Cardiac muscle cell (in vitro differentiated cells and primary cell): Measurements from ENCODE around the gene TRIM69. TPM values are rescaled to one million over a fixed set of nuclear protein-coding genes. Genes with fewer than 3 reads are reported as not detected.

ENCODE experiments used
- DNase-seq, 2 donors: peaks; one replicate each; pipeline versions ENCODE4 v3.0.0 to v3.0.0-alpha.2; 2010 to 2017; ENCODE audit warnings: low read depth in 1 of 2, low spot score in 1 of 2
- H3K27ac ChIP-seq: fragments of 200-600 bp; sonication (generic); 2 replicates; pipeline ENCODE4 v1.5.1; 2016
- H3K27me3 ChIP-seq: fragments of 200-600 bp; sonication (generic); 2 replicates; pipeline ENCODE4 v1.6.0; 2016; ENCODE audit warnings: control low read depth
- H3K36me3 ChIP-seq: fragments of 200-600 bp; sonication (generic); 2 replicates; pipeline ENCODE4 v1.5.1; 2016; ENCODE audit warnings: control low read depth
- H3K4me1 ChIP-seq: fragments of 200-600 bp; sonication (generic); 2 replicates; pipeline ENCODE4 v1.8.1; 2017; ENCODE audit warnings: low read depth, mild to moderate bottlenecking, mixed run types
- H3K4me3 ChIP-seq: fragments of 200-600 bp; sonication (generic); 2 replicates; pipeline ENCODE4 v1.5.1; 2016; ENCODE audit warnings: mild to moderate bottlenecking
- H3K9me3 ChIP-seq: fragments of 200-600 bp; sonication (generic); 2 replicates; pipeline ENCODE4 v1.5.1; 2017; ENCODE audit warnings: low read depth, mild to moderate bottlenecking, control low read depth
- polyA plus RNA-seq: library from polyadenylated mRNA; unstranded; fragments of >200 nt; fragmentation: Nextera tagmentation; extraction: Ambion mirVana; gene quantifications from 2 replicates; pipeline ENCODE4 v1.2.1, GENCODE V29; 2016
- total RNA-seq: library from RNA; depleted of rRNA; stranded (reverse); fragments of >200 nt; gene quantifications from 2 replicates; pipeline ENCODE4 v1.2.3, GENCODE V29; 2016
- TF ChIP-seq, protein P1 (sequence below): IDR thresholded peaks from 2 replicates; pipeline ENCODE4 v1.5.1; 2012; ENCODE audit warnings: low read depth, mild to moderate bottlenecking, low read length

TRIM69 gene
- total and polyA plus RNA-seq, 2 experiments from 2014 or later = 20.3 to 37.1 TPM

DNA sequence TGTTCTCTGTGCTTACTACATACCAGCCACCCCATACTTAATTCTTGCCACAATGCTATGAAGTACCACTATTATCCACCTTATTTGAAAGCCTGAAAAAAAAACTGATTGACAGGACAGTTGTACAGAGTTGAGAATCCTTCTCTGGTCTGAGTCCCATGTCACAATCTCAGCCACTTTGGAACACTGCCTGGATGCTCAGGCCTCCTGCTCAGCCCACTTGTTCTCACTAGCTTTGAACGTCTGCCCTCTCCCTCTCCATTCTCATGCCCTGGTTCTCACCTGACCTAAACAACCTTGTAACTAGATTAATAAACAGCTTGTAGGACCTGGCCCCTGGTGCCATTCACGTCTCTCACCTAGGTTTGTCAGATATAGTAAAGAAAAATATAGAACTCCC is 53.9 kb downstream of the TRIM69 start:
- Histone ChIP-seq H3K4me1 (peaks cover 8% of the 10 kb centered on the region), H3K27me3 (no peaks in the 10 kb centered on the region), H3K36me3 (no peaks in the 10 kb centered on the region), H3K9me3 (no peaks in the 10 kb centered on the region), H3K4me3 (no peak overlapping the region), H3K27ac (no peak overlapping the region)
- DNase-seq = no peak
- TF ChIP-seq, protein P1, sequence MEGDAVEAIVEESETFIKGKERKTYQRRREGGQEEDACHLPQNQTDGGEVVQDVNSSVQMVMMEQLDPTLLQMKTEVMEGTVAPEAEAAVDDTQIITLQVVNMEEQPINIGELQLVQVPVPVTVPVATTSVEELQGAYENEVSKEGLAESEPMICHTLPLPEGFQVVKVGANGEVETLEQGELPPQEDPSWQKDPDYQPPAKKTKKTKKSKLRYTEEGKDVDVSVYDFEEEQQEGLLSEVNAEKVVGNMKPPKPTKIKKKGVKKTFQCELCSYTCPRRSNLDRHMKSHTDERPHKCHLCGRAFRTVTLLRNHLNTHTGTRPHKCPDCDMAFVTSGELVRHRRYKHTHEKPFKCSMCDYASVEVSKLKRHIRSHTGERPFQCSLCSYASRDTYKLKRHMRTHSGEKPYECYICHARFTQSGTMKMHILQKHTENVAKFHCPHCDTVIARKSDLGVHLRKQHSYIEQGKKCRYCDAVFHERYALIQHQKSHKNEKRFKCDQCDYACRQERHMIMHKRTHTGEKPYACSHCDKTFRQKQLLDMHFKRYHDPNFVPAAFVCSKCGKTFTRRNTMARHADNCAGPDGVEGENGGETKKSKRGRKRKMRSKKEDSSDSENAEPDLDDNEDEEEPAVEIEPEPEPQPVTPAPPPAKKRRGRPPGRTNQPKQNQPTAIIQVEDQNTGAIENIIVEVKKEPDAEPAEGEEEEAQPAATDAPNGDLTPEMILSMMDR = no peak

DNA sequence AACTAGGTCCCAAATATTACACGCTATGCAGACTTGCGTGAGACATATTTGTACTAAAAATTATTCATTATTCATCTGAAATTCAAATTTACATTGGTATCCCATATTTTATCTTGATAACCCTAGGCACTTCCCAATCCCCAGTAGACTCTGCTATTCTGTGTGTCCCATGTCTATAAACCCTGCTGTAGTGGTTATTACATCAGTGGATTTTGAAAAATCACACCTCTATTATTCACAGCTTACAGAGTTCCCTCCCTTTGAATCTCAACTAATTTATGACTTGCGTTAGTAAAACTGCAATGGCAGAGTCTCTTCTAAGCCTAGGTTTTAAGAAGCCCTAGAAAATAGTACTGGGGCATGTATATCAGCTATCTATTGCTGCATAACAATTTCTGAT is 54.3 kb downstream of the TRIM69 start:
- no peaks in the 10 kb centered on the region for H3K9me3 ChIP-seq
- DNase-seq = no peak
- H3K27me3 ChIP-seq = no peaks in the 10 kb centered on the region

DNA sequence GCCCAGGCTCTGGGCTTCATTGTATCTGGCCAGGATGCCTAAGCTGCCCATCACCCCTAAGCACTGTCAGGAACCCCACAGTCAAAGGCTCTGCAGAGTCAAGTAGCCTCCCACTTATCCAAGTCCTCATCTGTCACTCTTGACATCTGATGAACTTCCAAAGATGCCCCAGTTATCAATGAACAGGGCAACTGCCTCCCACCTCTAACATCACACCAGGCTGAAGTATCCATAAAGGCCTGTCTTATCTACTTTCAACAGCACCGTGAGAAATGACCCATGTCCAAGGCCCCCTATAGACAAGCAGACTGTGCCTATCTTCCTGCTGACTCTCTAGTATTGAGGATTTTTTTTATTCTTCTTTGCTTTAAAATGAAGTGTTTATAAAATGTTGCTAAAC is 56.4 kb downstream of the TRIM69 start:
- peaks cover 8% of the 10 kb centered on the region for H3K4me1 ChIP-seq
- TF ChIP-seq, protein P1 = no peak
- DNase-seq = no peak
- H3K27me3 ChIP-seq = peaks cover 7% of the 10 kb centered on the region
- no peaks in the 10 kb centered on the region for H3K36me3 ChIP-seq
- no peak overlapping the region for H3K4me3 ChIP-seq
- no peaks in the 10 kb centered on the region for H3K9me3 ChIP-seq
- H3K27ac ChIP-seq = no peak overlapping the region

More for the DNA sequence above, 54.3 kb downstream of the TRIM69 start:
- H3K36me3 ChIP-seq = no peaks in the 10 kb centered on the region
- TF ChIP-seq, protein P1 = no peak
- H3K27ac ChIP-seq = no peak overlapping the region
- H3K4me1 ChIP-seq = peaks cover 8% of the 10 kb centered on the region
- no peak overlapping the region for H3K4me3 ChIP-seq

DNA sequence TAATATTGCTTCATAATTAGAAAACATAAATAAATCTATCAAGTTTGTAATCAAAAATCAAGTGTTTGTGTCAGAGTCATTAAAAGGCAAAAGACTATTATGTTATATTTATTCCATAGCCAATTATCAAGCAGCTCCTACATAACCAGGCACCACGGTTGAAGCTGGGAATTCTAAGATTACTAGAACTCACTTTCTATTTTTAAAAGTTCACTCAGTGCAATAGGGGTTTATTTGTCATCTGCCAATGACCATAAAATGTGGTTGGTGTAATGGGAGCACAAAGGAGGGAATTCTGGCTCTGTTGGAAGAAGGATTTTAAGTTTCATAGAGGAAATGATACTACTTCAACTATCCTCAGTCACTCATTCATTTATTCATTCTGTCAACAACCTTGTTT is 57.7 kb downstream of the TRIM69 start:
- no peak overlapping the region for H3K4me3 ChIP-seq
- H3K36me3 ChIP-seq = no peaks in the 10 kb centered on the region
- no peak overlapping the region for H3K27ac ChIP-seq
- peaks cover 8% of the 10 kb centered on the region for H3K4me1 ChIP-seq
- no peaks in the 10 kb centered on the region for H3K9me3 ChIP-seq
- peaks cover 7% of the 10 kb centered on the region for H3K27me3 ChIP-seq
- no peak for DNase-seq
- TF ChIP-seq, protein P1 = no peak

DNA sequence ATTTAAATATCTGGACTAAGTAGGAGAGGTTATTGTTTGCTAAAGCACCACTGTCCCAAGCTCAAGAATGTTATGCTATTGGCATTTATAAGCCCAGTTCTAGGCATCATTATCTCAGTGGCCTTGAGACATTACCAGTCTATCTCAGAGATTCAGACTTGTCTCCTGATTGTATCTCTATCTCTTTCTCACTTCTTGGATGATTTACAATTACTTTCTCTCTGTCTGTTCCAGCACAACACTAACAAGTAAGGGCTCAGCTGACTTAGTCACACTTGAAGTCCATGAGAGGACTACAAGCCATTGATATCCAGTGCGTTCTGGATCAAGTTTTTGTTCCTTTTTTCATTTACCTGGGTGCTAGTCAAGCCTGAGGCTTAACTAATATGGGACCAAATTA is 60.2 kb downstream of the TRIM69 start:
- TF ChIP-seq, protein P1 = no peak
- H3K4me1 ChIP-seq = peaks cover 8% of the 10 kb centered on the region
- no peak overlapping the region for H3K4me3 ChIP-seq
- H3K27ac ChIP-seq = no peak overlapping the region
- no peak for DNase-seq
- H3K9me3 ChIP-seq = no peaks in the 10 kb centered on the region
- H3K27me3 ChIP-seq = peaks cover 7% of the 10 kb centered on the region
- H3K36me3 ChIP-seq = no peaks in the 10 kb centered on the region

DNA sequence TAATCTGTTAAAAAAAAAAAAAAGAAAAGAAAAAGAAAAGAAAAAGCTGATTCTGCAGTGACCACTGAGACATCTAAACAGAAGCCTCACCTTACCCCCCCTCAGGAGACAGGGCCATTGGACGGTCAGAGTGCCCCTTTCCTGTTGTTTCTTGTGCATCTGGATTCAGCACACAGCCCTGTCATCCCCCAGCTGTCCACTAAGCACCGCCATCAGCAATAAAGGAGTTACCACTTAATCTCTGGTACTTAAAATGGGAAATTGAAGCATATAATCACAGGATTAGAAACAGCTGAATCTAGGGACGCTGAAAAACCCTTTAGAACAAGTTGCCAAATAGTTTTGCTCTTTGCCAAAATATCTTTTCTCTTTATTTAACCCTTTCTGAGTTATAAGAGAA is 62.5 kb downstream of the TRIM69 start:
- TF ChIP-seq, protein P1 = peak; percentile 39
- Histone ChIP-seq H3K36me3 (no peaks in the 10 kb centered on the region), H3K9me3 (no peaks in the 10 kb centered on the region), H3K4me3 (no peak overlapping the region), H3K4me1 (no peaks in the 10 kb centered on the region), H3K27me3 (peaks cover 9% of the 10 kb centered on the region), H3K27ac (no peak overlapping the region)
- peak in 1 of 2 donors; percentile 27 for DNase-seq
